HG02642 (cell line): ENCODE results near the gene RSRP1.

Experiments used
- ATAC-seq: cut with Tn5 transposase; IDR thresholded peaks from one replicate; pipeline ENCODE4 v1.9.1; 2021; ENCODE audit warnings: mild to moderate bottlenecking; ENCODE audit not compliant: unreplicated experiment, poor library complexity

Gene RSRP1

GRCh38 chr1:25222606-25223005 is 24.6 kb downstream of the RSRP1 start:
- no peak for ATAC-seq

- no peak for ATAC-seq
Observed at GRCh38 chr1:25220666-25221065, 26.6 kb downstream of the RSRP1 start.

- ATAC-seq = no peak
Observed at GRCh38 chr1:25219661-25220251, 27.5 kb downstream of the RSRP1 start.

- ATAC-seq = no peak
Observed at GRCh38 chr1:25217598-25218232, 29.5 kb downstream of the RSRP1 start.

GRCh38 chr1:25217015-25217414 is 30.2 kb downstream of the RSRP1 start:
- ATAC-seq = no peak

GRCh38 chr1:25216123-25216522 is 31.1 kb downstream of the RSRP1 start:
- ATAC-seq = no peak

- ATAC-seq = no peak
Observed at GRCh38 chr1:25212725-25213124, 34.5 kb downstream of the RSRP1 start.

GRCh38 chr1:25210728-25211127 is 36.5 kb downstream of the RSRP1 start:
- no peak for ATAC-seq

- no peak for ATAC-seq
Observed at GRCh38 chr1:25209516-25209915, 37.7 kb downstream of the RSRP1 start.

GRCh38 chr1:25208561-25209222 is 38.6 kb downstream of the RSRP1 start:
- no peak for ATAC-seq

- no peak for ATAC-seq
Observed at GRCh38 chr1:25208092-25208491, 39.2 kb downstream of the RSRP1 start.

- ATAC-seq = no peak
Observed at GRCh38 chr1:25206201-25206600, 41.1 kb downstream of the RSRP1 start.

GRCh38 chr1:25205786-25206185 is 41.5 kb downstream of the RSRP1 start:
- ATAC-seq = no peak

GRCh38 chr1:25204797-25205480 is 42.3 kb downstream of the RSRP1 start:
- no peak for ATAC-seq

GRCh38 chr1:25201006-25201405 is 46.2 kb downstream of the RSRP1 start:
- no peak for ATAC-seq

GRCh38 chr1:25199819-25200620 is 47.2 kb downstream of the RSRP1 start:
- no peak for ATAC-seq

- no peak for ATAC-seq
Observed at GRCh38 chr1:25198663-25199252, 48.5 kb downstream of the RSRP1 start.

- ATAC-seq = no peak
Observed at GRCh38 chr1:25197982-25198662, 49.1 kb downstream of the RSRP1 start.

GRCh38 chr1:25197235-25197975 is 49.8 kb downstream of the RSRP1 start:
- no peak for ATAC-seq
